ENCODE results near the gene MORC1. TPM values are rescaled to one million over a fixed set of nuclear protein-coding genes. Genes with fewer than 3 reads are reported as not detected.

Gene MORC1
- total RNA-seq, 2 experiments from 2014 or later, result not detected

DNA sequence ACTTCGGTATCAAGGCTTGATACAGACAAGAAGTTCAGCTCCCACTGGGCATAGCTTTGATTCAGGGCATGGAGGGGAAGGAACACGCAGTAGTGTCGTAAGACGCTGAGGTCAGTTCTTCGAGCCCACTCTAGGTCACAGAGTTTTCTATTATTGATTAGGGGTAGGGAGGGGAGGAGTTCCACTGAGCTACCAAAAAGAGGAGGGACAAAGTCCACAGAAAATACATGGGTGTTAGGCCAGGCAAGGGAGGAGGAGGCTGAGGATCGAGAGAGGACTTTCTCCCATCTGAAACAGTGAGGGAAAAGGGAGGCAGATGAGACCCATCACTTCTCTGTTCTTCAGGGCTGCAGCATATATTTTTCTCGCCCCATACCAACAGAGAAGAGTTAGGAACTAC lies 89.2 kb downstream of the MORC1 start:
- Histone ChIP-seq H3K9me3 (ENCODE audit: control insufficient read depth in 1 of 2, insufficient read depth in 1 of 2, low read length in 2 of 2) (no peaks in the 10 kb centered on the region), H3K4me1 (ENCODE audit: insufficient read depth, low read length) (no peaks in the 10 kb centered on the region), H3K36me3 (ENCODE audit: insufficient read depth, low read length) (no peaks in the 10 kb centered on the region), H3K27ac (ENCODE audit: low read depth in 1 of 2, low read length in 2 of 2) (no peak overlapping the region), H3K4me3 (ENCODE audit: low read length) (no peak overlapping the region), H3K27me3 (ENCODE audit: control insufficient read depth in 1 of 2, insufficient read depth in 2 of 2, low read length in 2 of 2) (no peaks in the 10 kb centered on the region)
- TF ChIP-seq CTCF (IDR thresholded peaks at IDR 0.05), result no peak
- Mint-ChIP-seq H3K27ac (no peak overlapping the region), H3K4me3 (no peak overlapping the region), H3K4me1 (ENCODE audit: low read depth) (no peaks in the 10 kb centered on the region), H3K27me3 (peaks cover 4% of the 10 kb centered on the region), H3K36me3 (ENCODE audit: low read depth) (no peaks in the 10 kb centered on the region), H3K9me3 (no peaks in the 10 kb centered on the region)
- ATAC-seq (ENCODE audit: poor library complexity), result no peak
- DNase-seq, result no peak
- ChIA-PET POLR2A (no interaction called here), CTCF (no interaction called here)
- intact Hi-C loops (cut with DNase I, micrococcal nuclease), result loop anchor here in 1 of 2 experiments (5.0 kb wide), 1 partner anchor 1366 kb away; no protein-coding TSS in a partner anchor

DNA sequence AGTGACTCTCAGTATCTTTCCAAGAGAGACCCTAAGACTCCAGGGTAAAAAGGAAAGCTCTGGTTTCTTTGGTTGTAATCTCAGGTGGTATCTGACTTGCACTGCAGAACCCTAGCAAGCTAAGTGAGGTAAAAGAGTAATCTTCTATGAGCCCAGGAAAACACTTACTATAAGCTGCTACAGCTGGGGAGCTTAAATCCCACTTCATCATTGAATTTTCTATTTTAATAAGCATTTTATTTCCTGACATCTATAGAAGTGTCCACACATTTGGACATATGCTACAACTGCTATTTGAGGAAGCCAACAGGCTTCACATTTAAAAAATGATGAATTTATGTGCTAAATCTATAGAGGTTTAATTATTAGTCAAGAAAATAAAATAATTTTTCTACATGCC lies 91.1 kb downstream of the MORC1 start:
- no peaks in the 10 kb centered on the region for H3K9me3 Mint-ChIP-seq
- ChIA-PET POLR2A (no interaction called here), CTCF (no interaction called here)
- intact Hi-C loops (cut with DNase I, micrococcal nuclease), result loop anchor here in 1 of 2 experiments (5.0 kb wide), 1 partner anchor 1365 kb away; no protein-coding TSS in a partner anchor
- DNase-seq, result no peak
- Histone ChIP-seq H3K27me3 (ENCODE audit: control insufficient read depth in 1 of 2, insufficient read depth in 2 of 2, low read length in 2 of 2) (no peaks in the 10 kb centered on the region), H3K4me3 (ENCODE audit: low read length) (no peak overlapping the region), H3K27ac (ENCODE audit: low read depth in 1 of 2, low read length in 2 of 2) (no peak overlapping the region), H3K36me3 (ENCODE audit: insufficient read depth, low read length) (no peaks in the 10 kb centered on the region), H3K9me3 (ENCODE audit: control insufficient read depth in 1 of 2, insufficient read depth in 1 of 2, low read length in 2 of 2) (no peaks in the 10 kb centered on the region), H3K4me1 (ENCODE audit: insufficient read depth, low read length) (no peaks in the 10 kb centered on the region)
- no peaks in the 10 kb centered on the region for H3K4me1 Mint-ChIP-seq (ENCODE audit: low read depth)
- no peak overlapping the region for H3K4me3 Mint-ChIP-seq
- no peak for TF ChIP-seq CTCF (IDR thresholded peaks at IDR 0.05)
- no peaks in the 10 kb centered on the region for H3K36me3 Mint-ChIP-seq (ENCODE audit: low read depth)
- no peak overlapping the region for H3K27ac Mint-ChIP-seq
- ATAC-seq (ENCODE audit: poor library complexity), result no peak
- H3K27me3 Mint-ChIP-seq, result no peaks in the 10 kb centered on the region

DNA sequence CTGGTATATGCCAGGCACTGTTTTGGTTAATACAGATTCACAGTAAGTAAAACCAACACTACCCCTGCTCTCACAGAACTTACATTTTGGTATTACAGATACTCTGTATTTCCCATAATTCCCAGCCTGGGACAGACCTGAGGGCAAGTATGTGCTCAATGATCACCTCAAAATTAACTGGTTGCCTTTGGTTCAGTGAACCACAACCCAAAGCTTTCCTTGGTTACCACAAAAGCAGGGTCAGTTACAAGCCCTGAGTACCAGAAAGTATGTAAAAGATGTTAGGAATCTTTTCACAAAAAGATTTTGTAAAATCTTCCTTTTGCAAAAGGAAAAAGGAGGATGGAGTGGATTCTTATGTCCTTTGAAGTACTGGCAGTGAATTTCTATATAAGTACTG lies 92.0 kb downstream of the MORC1 start:
- ChIA-PET CTCF (no interaction called here), POLR2A (no interaction called here)
- no peaks in the 10 kb centered on the region for H3K36me3 Mint-ChIP-seq (ENCODE audit: low read depth)
- Histone ChIP-seq H3K4me1 (ENCODE audit: insufficient read depth, low read length) (no peaks in the 10 kb centered on the region), H3K36me3 (ENCODE audit: insufficient read depth, low read length) (no peaks in the 10 kb centered on the region), H3K9me3 (ENCODE audit: control insufficient read depth in 1 of 2, insufficient read depth in 1 of 2, low read length in 2 of 2) (no peaks in the 10 kb centered on the region), H3K27ac (ENCODE audit: low read depth in 1 of 2, low read length in 2 of 2) (no peak overlapping the region), H3K4me3 (ENCODE audit: low read length) (no peak overlapping the region), H3K27me3 (ENCODE audit: control insufficient read depth in 1 of 2, insufficient read depth in 2 of 2, low read length in 2 of 2) (no peaks in the 10 kb centered on the region)
- no peaks in the 10 kb centered on the region for H3K9me3 Mint-ChIP-seq
- no peak overlapping the region for H3K27ac Mint-ChIP-seq
- H3K4me1 Mint-ChIP-seq (ENCODE audit: low read depth), result no peaks in the 10 kb centered on the region
- no peak overlapping the region for H3K4me3 Mint-ChIP-seq
- no peaks in the 10 kb centered on the region for H3K27me3 Mint-ChIP-seq
- no peak for DNase-seq
- no peak for ATAC-seq (ENCODE audit: poor library complexity)
- TF ChIP-seq CTCF (IDR thresholded peaks at IDR 0.05), result no peak
- intact Hi-C loops (cut with DNase I, micrococcal nuclease), result loop anchor here in 1 of 2 experiments (5.0 kb wide), 1 partner anchor 1364 kb away; no protein-coding TSS in a partner anchor
